ENCODE data around the gene RGS10.

GRCh38 chr10:119555178-119555784 is 12.8 kb upstream of the RGS10 start:
- TF ChIP-seq CTCF (IDR thresholded peaks at IDR 0.05 in 2 of 3, conservative IDR thresholded peaks at IDR 0.05 in 1 of 3; ENCODE audit: insufficient read depth in 2 of 3, low read depth in 1 of 3, low read length in 3 of 3) (no peak), JUN (IDR thresholded peaks at IDR 0.05; ENCODE audit: borderline replicate concordance, low read depth, low read length) (no peak), JUN (CRISPR knock-in tag; IDR thresholded peaks at IDR 0.05; ENCODE audit: borderline replicate concordance) (no peak), E2F6 (IDR thresholded peaks at IDR 0.05; ENCODE audit: borderline replicate concordance in 1 of 2, extremely low read depth in 1 of 2, insufficient read depth in 1 of 2, insufficient read length in 1 of 2, low read depth in 1 of 2, low read length in 1 of 2, poor library complexity in 1 of 2, severe bottlenecking in 1 of 2) (no peak), USF1 (CRISPR knock-in tag; IDR thresholded peaks at IDR 0.05) (no peak)
